ENCODE measurements around the gene HOXD4. TPM values are rescaled to one million over a fixed set of nuclear protein-coding genes. Genes with fewer than 3 reads are reported as not detected.

The HOXD4 gene
- polyA plus RNA-seq, 1 donor from 2014 or later = not detected

- Histone ChIP-seq H4K20me1 (ENCODE audit: insufficient read depth) (no peaks in the 10 kb centered on the region), H3K27me3 (ENCODE audit: insufficient read depth, low read depth, low read length) (peaks cover 96% of the 10 kb centered on the region), H3K36me3 (ENCODE audit: insufficient read depth, low read length) (no peaks in the 10 kb centered on the region), H3F3A (ENCODE audit: insufficient read depth, low read length, poor library complexity, severe bottlenecking) (no peaks in the 10 kb centered on the region), H2AFZ (ENCODE audit: low read depth, low read length) (no peak within 1 kb of the TSS), H3K27ac (ENCODE audit: low read length) (no peak within 1 kb of the TSS), H3K9me3 (ENCODE audit: low read length) (no peaks in the 10 kb centered on the region), H3K4me2 (ENCODE audit: low read length) (no peak within 1 kb of the TSS), H3K9me2 (ENCODE audit: insufficient read depth, low read length) (no peaks in the 10 kb centered on the region), H3K4me3 (ENCODE audit: low read length) (peak within 1 kb of the TSS; percentile 48), H3K79me2 (replicated peaks; ENCODE audit: insufficient read depth, low read length) (no peaks in the 10 kb centered on the region), H3K9ac (ENCODE audit: low read length) (no peak within 1 kb of the TSS)
- TF ChIP-seq, protein P1, sequence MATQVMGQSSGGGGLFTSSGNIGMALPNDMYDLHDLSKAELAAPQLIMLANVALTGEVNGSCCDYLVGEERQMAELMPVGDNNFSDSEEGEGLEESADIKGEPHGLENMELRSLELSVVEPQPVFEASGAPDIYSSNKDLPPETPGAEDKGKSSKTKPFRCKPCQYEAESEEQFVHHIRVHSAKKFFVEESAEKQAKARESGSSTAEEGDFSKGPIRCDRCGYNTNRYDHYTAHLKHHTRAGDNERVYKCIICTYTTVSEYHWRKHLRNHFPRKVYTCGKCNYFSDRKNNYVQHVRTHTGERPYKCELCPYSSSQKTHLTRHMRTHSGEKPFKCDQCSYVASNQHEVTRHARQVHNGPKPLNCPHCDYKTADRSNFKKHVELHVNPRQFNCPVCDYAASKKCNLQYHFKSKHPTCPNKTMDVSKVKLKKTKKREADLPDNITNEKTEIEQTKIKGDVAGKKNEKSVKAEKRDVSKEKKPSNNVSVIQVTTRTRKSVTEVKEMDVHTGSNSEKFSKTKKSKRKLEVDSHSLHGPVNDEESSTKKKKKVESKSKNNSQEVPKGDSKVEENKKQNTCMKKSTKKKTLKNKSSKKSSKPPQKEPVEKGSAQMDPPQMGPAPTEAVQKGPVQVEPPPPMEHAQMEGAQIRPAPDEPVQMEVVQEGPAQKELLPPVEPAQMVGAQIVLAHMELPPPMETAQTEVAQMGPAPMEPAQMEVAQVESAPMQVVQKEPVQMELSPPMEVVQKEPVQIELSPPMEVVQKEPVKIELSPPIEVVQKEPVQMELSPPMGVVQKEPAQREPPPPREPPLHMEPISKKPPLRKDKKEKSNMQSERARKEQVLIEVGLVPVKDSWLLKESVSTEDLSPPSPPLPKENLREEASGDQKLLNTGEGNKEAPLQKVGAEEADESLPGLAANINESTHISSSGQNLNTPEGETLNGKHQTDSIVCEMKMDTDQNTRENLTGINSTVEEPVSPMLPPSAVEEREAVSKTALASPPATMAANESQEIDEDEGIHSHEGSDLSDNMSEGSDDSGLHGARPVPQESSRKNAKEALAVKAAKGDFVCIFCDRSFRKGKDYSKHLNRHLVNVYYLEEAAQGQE (IDR thresholded peaks at IDR 0.05; ENCODE audit: borderline replicate concordance) = no peak
- TF ChIP-seq EZH2 (IDR thresholded peaks at IDR 0.05; ENCODE audit: borderline replicate concordance, insufficient read depth, low read length, poor library complexity, severe bottlenecking) (peak; percentile 59), TAF1 (IDR thresholded peaks at IDR 0.05; ENCODE audit: low read depth) (no peak), MXI1 (conservative IDR thresholded peaks at IDR 0.05; ENCODE audit: poor library complexity, severe bottlenecking) (no peak)
Measured at GRCh38 chr2:176106581-176107539, 44.5 kb upstream of the HOXD4 start, which contains the start of gene HOXD11. Gene HOXD11, plus strand, starts transcription at chr2:176107280. Its CDS starts 76 bp downstream, at chr2:176107356.

- no peak overlapping the region for H3K27ac ChIP-seq (ENCODE audit: low read length)
- H3K9me3 ChIP-seq (ENCODE audit: low read length) = peaks cover 3% of the 10 kb centered on the region
- TF ChIP-seq RAD21 (conservative IDR thresholded peaks at IDR 0.05) (no peak), EZH2 (IDR thresholded peaks at IDR 0.05; ENCODE audit: borderline replicate concordance, insufficient read depth, low read length, poor library complexity, severe bottlenecking) (no peak), POLR2AphosphoS5 (IDR thresholded peaks at IDR 0.05) (no peak), SMC3 (conservative IDR thresholded peaks at IDR 0.05; ENCODE audit: poor library complexity) (no peak), TAF1 (IDR thresholded peaks at IDR 0.05; ENCODE audit: low read depth) (no peak), MXI1 (conservative IDR thresholded peaks at IDR 0.05; ENCODE audit: poor library complexity, severe bottlenecking) (no peak), CTCF (IDR thresholded peaks at IDR 0.05; ENCODE audit: poor library complexity, severe bottlenecking) (no peak), EP300 (conservative IDR thresholded peaks at IDR 0.05; ENCODE audit: poor library complexity, severe bottlenecking) (no peak)
- TF ChIP-seq, protein P1 (IDR thresholded peaks at IDR 0.05; ENCODE audit: borderline replicate concordance) = no peak
- H4K20me1 ChIP-seq (ENCODE audit: insufficient read depth) = no peaks in the 10 kb centered on the region
- no peak overlapping the region for H3K4me3 ChIP-seq (ENCODE audit: low read length)
- no peak overlapping the region for H2AFZ ChIP-seq (ENCODE audit: low read depth, low read length)
- H3K4me2 ChIP-seq (ENCODE audit: low read length) = no peak overlapping the region
- H3F3A ChIP-seq (ENCODE audit: insufficient read depth, low read length, poor library complexity, severe bottlenecking) = no peaks in the 10 kb centered on the region
- no peaks in the 10 kb centered on the region for H3K79me2 ChIP-seq (replicated peaks; ENCODE audit: insufficient read depth, low read length)
- no peaks in the 10 kb centered on the region for H3K36me3 ChIP-seq (ENCODE audit: insufficient read depth, low read length)
- H3K9ac ChIP-seq (ENCODE audit: low read length) = no peak overlapping the region
- no peaks in the 10 kb centered on the region for H3K9me2 ChIP-seq (ENCODE audit: insufficient read depth, low read length)
- H3K27me3 ChIP-seq (ENCODE audit: insufficient read depth, low read depth, low read length) = peaks cover 96% of the 10 kb centered on the region
Measured at GRCh38 chr2:176107731-176108181, 43.6 kb upstream of the HOXD4 start.
